ENCODE data around the gene SPATA19.

Gene SPATA19

GRCh38 chr11:133835593-133836548, 9.4 kb downstream of the SPATA19 start:
- DNase-seq, result no peak

- DNase-seq, result peak; percentile 21
Measured at GRCh38 chr11:133834682-133835592, 10.4 kb downstream of the SPATA19 start.

- no peak for DNase-seq
Measured at GRCh38 chr11:133833898-133834681, 11.2 kb downstream of the SPATA19 start.

- no peak for DNase-seq
Measured at GRCh38 chr11:133832991-133833897, 12.1 kb downstream of the SPATA19 start.

- no peak for DNase-seq
Measured at GRCh38 chr11:133832096-133832990, 13.0 kb downstream of the SPATA19 start.

GRCh38 chr11:133830931-133831907, 14.1 kb downstream of the SPATA19 start:
- no peak for DNase-seq

GRCh38 chr11:133829566-133829965, 15.7 kb downstream of the SPATA19 start:
- no peak for DNase-seq

GRCh38 chr11:133828871-133829270, 16.4 kb downstream of the SPATA19 start:
- no peak for DNase-seq

- no peak for DNase-seq
Measured at GRCh38 chr11:133827556-133827955, 17.8 kb downstream of the SPATA19 start.

GRCh38 chr11:133826866-133827265, 18.4 kb downstream of the SPATA19 start:
- DNase-seq, result no peak

GRCh38 chr11:133825666-133826065, 19.6 kb downstream of the SPATA19 start:
- DNase-seq, result no peak

- no peak for DNase-seq
Measured at GRCh38 chr11:133825156-133825555, 20.2 kb downstream of the SPATA19 start.

GRCh38 chr11:133824593-133824992, 20.7 kb downstream of the SPATA19 start:
- DNase-seq, result no peak

- DNase-seq, result no peak
Measured at GRCh38 chr11:133823614-133824013, 21.7 kb downstream of the SPATA19 start.

- no peak for DNase-seq
Measured at GRCh38 chr11:133823211-133823610, 22.1 kb downstream of the SPATA19 start.

- no peak for DNase-seq
Measured at GRCh38 chr11:133821776-133822175, 23.5 kb downstream of the SPATA19 start.

- no peak for DNase-seq
Measured at GRCh38 chr11:133819746-133820315, 25.5 kb downstream of the SPATA19 start.

GRCh38 chr11:133819114-133819513, 26.2 kb downstream of the SPATA19 start:
- DNase-seq, result no peak

- no peak for DNase-seq
Measured at GRCh38 chr11:133818302-133818701, 27.0 kb downstream of the SPATA19 start.
